OCI-LY1 (cell line): Measurements from ENCODE around the gene ITGAX.

Experiments
- H2AFZ ChIP-seq: fragments of 200-600 bp; sonication (generic), shearing (Covaris generic); 2 replicates; pipeline ENCODE4 v1.6.0; 2014; ENCODE audit warnings: antibody characterized with exemption, mild to moderate bottlenecking, low read length
- H3F3A ChIP-seq: fragments of 200-600 bp; sonication (generic), shearing (Covaris generic); 2 replicates; pipeline ENCODE4 v1.6.0; 2014; ENCODE audit warnings: mild to moderate bottlenecking, antibody characterized with exemption, low read length, moderate library complexity; ENCODE audit not compliant: insufficient read depth
- H3K27ac ChIP-seq: fragments of 200-600 bp; sonication (generic); 2 replicates; pipeline ENCODE4 v1.5.1; 2014; ENCODE audit warnings: low read length, mixed run types, mild to moderate bottlenecking, low read depth; ENCODE audit not compliant: poor library complexity, severe bottlenecking
- H3K27me3 ChIP-seq: fragments of 200-600 bp; sonication (generic); 2 replicates; pipeline ENCODE4 v1.6.0; 2014; ENCODE audit warnings: antibody characterized with exemption, mild to moderate bottlenecking, low read length, moderate library complexity; ENCODE audit not compliant: insufficient read depth
- H3K36me3 ChIP-seq: fragments of 200-600 bp; sonication (generic); 2 replicates; pipeline ENCODE4 v1.6.1; 2014; ENCODE audit warnings: mild to moderate bottlenecking, antibody characterized with exemption, low read length, moderate library complexity, mixed read lengths; ENCODE audit not compliant: insufficient read depth
- H3K4me1 ChIP-seq: fragments of 200-600 bp; sonication (generic); 2 replicates; pipeline ENCODE4 v1.5.1; 2014; ENCODE audit warnings: mild to moderate bottlenecking, low read length, moderate library complexity; ENCODE audit not compliant: insufficient read depth, severe bottlenecking
- H3K4me2 ChIP-seq: fragments of 200-600 bp; sonication (generic), shearing (Covaris generic); 2 replicates; pipeline ENCODE4 v1.6.1; 2014; ENCODE audit warnings: low read length
- H3K4me3 ChIP-seq: fragments of 200-600 bp; sonication (generic); 2 replicates; pipeline ENCODE4 v1.5.1; 2014; ENCODE audit warnings: low read length, low read depth, mild to moderate bottlenecking, mixed read lengths; ENCODE audit not compliant: poor library complexity, severe bottlenecking
- H3K79me2 ChIP-seq: fragments of 200-600 bp; shearing (Covaris generic); 2 replicates; pipeline ENCODE4 v1.6.1; 2016; ENCODE audit warnings: mixed run types, low read length, mixed read lengths; ENCODE audit not compliant: insufficient read depth
- H3K9ac ChIP-seq: fragments of 200-600 bp; sonication (generic), shearing (Covaris generic); 2 replicates; pipeline ENCODE4 v1.6.1; 2014; ENCODE audit warnings: mild to moderate bottlenecking, low read length, mixed read lengths
- H3K9me2 ChIP-seq: fragments of 200-600 bp; sonication (generic), shearing (Covaris generic); 2 replicates; pipeline ENCODE4 v1.6.1; 2014; ENCODE audit warnings: low read depth, mild to moderate bottlenecking, low read length, mixed read lengths
- H3K9me3 ChIP-seq: fragments of 200-600 bp; shearing (Covaris generic); 2 replicates; pipeline ENCODE4 v1.6.1; 2014; ENCODE audit warnings: low read length, mixed read lengths
- H4K20me1 ChIP-seq: fragments of 200-600 bp; sonication (generic), shearing (Covaris generic); 2 replicates; pipeline ENCODE4 v1.6.0; 2016; ENCODE audit warnings: mild to moderate bottlenecking, low read length; ENCODE audit not compliant: insufficient read depth
- EZH2 ChIP-seq: fragments of 200-600 bp; sonication (generic), shearing (Covaris generic); IDR thresholded peaks from 2 replicates; pipeline ENCODE4 v1.8.0; 2017; ENCODE audit warnings: borderline replicate concordance, mixed run types, mild to moderate bottlenecking, antibody characterized with exemption, low read length, moderate library complexity, mixed read lengths
- TF ChIP-seq, protein P1 (sequence below): fragments of 200-600 bp; sonication (generic), shearing (Covaris generic); IDR thresholded peaks from 2 replicates; pipeline ENCODE4 v1.5.1; 2017; ENCODE audit warnings: mild to moderate bottlenecking, antibody characterized with exemption, low read length, moderate library complexity, mixed read lengths

ITGAX gene

DNA sequence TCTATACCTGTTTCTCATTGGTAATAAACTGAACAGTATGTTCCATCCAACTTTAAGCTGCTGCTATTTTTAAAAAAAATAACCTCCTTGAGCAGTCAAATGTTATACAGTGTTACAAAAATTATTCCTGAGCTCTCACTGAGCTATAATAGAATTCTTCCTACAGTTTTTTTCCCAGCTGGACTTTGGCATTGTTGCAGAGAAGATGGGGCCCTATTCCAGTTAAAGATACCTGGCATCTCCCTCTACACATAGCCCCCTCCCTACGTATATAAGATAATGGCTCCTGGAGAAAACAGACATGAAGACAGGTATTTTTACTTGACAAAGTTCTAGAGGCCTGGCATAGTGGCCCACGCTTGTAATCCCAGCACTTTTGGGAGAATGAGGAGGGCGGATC lies 74.8 kb downstream of the ITGAX start:
- TF ChIP-seq, protein P1, sequence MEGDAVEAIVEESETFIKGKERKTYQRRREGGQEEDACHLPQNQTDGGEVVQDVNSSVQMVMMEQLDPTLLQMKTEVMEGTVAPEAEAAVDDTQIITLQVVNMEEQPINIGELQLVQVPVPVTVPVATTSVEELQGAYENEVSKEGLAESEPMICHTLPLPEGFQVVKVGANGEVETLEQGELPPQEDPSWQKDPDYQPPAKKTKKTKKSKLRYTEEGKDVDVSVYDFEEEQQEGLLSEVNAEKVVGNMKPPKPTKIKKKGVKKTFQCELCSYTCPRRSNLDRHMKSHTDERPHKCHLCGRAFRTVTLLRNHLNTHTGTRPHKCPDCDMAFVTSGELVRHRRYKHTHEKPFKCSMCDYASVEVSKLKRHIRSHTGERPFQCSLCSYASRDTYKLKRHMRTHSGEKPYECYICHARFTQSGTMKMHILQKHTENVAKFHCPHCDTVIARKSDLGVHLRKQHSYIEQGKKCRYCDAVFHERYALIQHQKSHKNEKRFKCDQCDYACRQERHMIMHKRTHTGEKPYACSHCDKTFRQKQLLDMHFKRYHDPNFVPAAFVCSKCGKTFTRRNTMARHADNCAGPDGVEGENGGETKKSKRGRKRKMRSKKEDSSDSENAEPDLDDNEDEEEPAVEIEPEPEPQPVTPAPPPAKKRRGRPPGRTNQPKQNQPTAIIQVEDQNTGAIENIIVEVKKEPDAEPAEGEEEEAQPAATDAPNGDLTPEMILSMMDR = no peak
- no peak for TF ChIP-seq EZH2
- Histone ChIP-seq H4K20me1 (no peaks in the 10 kb centered on the region), H3K27ac (no peak overlapping the region), H3K4me3 (no peak overlapping the region), H3F3A (no peaks in the 10 kb centered on the region), H2AFZ (no peak overlapping the region), H3K79me2 (no peaks in the 10 kb centered on the region), H3K36me3 (no peaks in the 10 kb centered on the region), H3K9me3 (no peaks in the 10 kb centered on the region), H3K4me2 (no peak overlapping the region), H3K9ac (no peak overlapping the region), H3K9me2 (no peaks in the 10 kb centered on the region), H3K27me3 (no peaks in the 10 kb centered on the region), H3K4me1 (no peaks in the 10 kb centered on the region)

DNA sequence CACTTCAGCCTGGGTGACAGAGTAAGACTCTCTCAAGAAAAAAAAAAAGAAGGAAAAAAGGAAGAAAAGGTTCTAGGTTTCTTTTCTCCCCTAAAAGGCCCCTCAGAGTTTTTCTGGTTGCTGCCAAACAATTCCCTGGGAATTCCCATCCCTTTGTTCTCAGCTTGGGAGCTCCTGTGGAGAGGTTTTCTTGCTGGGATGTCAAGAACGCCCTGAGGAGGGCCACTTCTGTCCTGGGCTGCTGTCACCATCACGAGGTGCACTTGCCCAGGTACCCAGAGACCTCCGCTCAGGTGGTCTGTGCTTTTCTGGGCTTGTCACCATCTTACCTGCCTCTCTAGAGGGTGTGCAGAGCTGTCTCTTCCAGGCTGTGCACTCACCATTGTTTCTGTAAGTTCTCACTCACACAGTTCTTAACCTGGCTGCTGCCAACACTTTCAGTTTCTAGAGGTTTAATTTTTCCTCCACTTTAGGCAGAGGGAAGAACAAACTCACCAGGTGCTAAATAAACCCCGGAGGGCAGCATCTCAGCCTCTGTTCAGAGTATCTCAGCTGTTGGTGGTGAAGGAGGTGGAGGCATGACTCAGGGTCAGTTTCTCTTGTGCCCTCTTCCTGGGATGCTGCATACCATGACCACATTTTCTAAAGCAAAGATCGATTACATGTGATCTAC lies 75.5 kb downstream of the ITGAX start:
- no peak overlapping the region for H3K4me2 ChIP-seq
- TF ChIP-seq EZH2 = no peak
- TF ChIP-seq, protein P1 = no peak
- H3K79me2 ChIP-seq = no peaks in the 10 kb centered on the region
- H3K4me3 ChIP-seq = no peak overlapping the region
- no peaks in the 10 kb centered on the region for H3K36me3 ChIP-seq
- H4K20me1 ChIP-seq = no peaks in the 10 kb centered on the region
- no peaks in the 10 kb centered on the region for H3K9me2 ChIP-seq
- no peaks in the 10 kb centered on the region for H3F3A ChIP-seq
- H3K27me3 ChIP-seq = no peaks in the 10 kb centered on the region
- no peak overlapping the region for H3K9ac ChIP-seq
- no peaks in the 10 kb centered on the region for H3K4me1 ChIP-seq
- no peak overlapping the region for H2AFZ ChIP-seq
- H3K27ac ChIP-seq = no peak overlapping the region
- H3K9me3 ChIP-seq = no peaks in the 10 kb centered on the region
